ENCODE measurements around the gene TNFRSF13B.
A peak's percentile ranks its signal among the peaks of the same experiment; 100 is the strongest.
"Not testable (repeated sequence)": the region's sequence is repeated elsewhere in the genome, so short reads cannot be mapped to it uniquely, and the experiment has no call there.

The TNFRSF13B gene

DNA sequence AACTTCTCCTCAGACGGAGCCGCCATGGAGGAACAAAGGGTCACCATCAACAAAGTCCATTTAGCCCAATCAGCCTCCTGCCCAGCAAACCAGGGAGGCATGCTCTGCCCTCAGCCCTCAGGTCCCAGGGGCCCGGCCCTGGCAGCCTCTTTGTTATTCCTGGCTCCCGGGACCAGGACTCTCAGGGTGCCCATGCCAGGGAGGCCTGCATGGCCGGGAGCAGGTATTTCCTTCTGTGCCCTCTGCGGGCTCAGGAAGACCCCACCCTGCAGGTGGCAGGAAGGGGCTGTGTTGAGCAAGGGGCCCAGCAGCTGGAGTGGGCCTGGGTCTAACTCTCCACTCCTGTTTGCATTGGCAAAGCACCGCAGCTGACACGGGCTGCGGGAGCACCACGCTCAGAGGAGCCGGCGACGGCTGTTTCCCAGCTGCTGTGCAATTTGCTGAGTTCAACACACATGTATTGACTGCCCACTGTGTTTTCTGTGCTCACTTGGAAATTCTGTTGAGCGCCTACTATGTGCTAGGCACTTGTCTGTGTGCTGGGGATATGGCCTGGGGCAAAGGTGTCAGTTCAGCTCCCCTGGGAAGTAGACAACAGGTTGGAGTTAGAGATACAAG lies 33.2 kb upstream of the TNFRSF13B start:
- not testable (repeated sequence) for DNase-seq

DNA sequence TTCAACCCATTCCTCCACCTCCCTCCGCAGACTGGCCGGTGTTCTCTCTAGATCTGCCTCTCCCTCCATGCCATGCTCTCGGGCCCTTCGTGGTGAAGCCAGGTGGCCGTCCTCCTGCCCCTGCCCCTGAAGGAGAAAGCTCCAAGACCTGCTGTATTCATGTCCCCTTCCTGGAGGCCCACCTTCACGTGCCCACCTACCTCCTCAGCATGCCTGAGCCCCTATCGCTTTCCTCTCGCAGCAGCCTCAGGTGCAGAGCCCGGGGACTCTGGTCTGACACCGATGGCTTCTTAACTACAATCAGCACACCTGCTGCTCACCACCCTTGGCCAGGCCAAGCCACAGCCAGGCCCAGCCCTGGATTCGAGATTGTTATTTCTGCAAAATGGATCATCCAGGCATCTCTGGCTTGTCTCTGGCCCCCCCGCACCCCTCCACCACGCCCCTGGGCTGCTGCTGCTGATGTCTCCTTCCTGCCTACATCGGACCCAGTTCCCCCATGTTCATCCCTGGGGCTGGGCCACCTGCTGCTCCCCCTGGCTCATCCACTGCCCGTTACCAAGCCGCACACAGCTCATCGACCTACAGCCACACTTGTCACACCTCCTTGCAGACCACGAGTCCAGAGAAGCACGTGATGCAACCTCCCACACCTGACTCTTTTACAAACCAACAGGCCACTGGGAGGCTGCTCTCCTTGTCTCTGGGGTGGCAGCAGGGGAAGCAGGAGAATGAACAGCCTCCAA lies 32.5 kb upstream of the TNFRSF13B start:
- DNase-seq = no peak

DNA sequence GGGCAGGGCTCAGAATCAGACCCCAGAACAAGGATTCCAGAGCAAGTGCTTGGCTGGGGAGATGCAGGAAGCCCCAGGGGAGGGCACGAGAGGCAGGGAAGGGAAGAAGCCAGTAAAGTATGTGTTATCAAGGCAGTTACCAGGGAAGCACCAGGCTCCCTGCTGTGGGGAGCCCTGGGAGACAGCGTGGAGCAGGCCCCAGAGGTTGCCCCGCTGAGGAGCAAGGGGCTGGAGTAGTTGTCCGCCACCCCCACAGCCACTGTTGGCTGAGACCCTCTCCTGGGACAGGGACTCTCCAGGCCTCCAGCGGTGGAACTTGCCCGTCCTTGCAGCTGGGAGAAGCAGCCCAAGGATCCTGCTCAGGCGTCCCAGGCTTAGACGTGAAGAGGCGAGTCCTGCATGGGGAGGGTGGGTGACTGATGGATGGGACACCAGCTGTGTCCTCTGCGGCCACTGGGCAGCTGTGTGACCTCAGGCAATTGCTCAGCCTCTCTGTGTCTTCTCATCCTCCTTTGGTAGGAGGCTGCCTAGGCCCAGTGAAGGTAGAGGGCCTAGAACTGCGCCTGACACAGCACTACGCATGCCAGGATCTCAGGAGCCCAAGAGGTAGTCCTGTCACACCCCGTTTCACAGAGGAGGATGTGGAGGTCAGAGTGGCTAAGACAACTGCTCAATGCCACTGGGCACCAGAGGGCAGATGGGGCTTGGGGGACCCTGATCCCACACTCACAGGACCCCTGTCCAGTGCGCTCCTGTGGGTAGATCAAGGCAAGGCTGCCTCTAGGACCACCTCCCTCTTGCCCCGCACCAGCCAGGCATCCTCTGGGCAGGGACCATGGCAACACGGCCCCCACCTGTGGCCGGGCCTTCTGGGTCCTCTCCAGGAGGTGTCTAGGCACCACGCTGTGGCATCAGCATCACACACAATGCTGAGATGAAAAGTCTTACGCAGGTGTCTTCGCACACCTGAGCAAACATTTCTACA lies 31.1 kb upstream of the TNFRSF13B start:
- DNase-seq = not testable (repeated sequence)

DNA sequence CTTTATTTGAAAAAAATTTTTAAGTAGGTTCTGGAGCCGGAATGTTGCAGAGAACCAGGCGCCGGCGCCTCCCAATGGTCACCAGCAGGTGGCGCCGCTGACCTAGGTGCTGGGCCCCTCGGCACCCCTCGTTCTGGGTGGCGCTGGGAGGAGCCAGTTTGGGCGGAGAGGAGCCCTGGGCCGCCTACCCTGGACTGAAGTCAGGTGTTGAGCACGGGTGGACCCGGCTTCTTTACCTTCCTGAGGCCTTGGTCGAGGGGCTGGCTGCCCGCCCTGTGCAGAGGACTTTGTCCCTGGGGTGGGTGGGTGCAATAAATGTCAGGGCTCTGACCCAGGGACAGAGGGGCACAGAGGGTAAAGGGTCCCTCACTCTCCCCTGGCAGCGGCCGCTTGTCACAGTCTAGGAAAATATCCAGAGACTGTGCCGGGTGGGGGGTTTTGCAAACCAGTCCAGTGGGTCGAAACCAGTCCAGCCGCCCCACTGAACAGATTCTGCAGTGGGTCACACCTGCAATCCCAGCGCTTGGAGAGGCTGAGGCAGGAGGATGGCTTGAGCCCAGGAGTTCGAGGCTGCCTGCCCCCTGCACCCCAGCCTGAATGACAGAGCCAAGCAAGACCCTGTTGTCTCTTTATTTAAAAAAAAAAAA lies 30.1 kb upstream of the TNFRSF13B start:
- DNase-seq = peak; percentile 68

DNA sequence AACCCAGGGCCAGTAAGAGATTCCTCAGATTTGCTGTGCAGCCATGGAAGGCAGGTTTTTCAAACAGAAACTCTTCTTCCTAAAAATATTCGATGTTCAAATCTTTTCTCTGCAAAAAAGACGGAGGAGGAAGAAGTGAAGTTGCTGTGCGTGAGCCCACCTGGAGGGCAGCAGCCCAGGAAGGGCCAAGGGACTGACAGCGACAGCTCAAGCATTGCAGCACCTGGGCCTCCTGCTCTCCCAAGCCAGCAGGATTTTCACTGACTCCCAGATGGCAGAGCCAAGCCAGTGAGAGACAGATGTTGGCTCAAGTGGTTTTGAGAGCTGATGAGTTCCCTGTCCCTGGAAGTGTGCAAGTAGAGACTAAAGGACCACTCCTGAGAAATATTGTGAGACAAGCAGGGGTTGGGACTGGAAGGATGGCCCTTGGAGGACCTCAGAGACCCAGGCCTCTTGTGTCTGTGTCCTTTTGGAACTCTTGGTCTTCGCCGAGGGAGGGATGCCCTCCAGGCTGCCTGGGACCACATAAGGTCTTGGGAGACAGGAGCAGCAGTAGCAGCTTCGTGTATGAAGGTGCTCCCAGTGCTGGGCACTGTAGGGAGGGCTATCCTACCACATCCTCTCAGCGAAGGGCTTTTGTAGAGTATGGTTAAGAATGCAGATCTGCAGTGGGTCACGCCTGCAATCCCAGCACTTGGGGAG lies 29.3 kb upstream of the TNFRSF13B start:
- DNase-seq = peak; percentile 16

DNA sequence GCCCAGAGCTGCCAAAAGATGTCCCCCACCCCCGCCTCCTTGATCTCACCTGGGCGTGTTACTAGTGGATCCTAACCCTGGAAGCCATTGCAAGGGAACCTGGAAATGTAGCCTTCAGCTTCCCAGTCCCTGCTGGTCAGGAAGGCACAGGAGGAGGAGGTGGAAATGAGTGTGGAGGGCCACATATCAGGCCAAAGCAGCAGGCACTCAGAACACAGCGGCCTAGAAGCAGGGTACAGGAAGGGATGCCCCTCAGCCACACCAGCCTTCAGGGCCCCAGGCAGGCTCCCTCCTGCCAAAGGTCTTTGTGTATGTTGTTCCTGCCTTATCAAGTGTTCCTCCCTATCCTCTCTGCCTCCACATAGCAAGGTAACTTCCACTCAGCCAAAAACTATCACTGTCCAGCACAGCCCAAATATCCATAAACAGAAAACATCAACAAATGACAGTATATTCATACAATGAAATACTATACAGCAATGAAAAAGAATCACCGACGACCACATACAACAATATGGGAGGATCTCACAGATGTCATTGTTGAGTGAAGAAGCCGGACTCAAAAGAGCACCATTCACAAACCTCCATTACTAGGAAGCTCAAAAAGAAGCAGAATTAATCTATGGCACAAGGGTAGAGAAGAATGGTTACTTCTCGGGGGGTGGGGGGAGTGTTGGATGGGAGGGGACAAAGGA lies 28.2 kb upstream of the TNFRSF13B start:
- no peak for DNase-seq

DNA sequence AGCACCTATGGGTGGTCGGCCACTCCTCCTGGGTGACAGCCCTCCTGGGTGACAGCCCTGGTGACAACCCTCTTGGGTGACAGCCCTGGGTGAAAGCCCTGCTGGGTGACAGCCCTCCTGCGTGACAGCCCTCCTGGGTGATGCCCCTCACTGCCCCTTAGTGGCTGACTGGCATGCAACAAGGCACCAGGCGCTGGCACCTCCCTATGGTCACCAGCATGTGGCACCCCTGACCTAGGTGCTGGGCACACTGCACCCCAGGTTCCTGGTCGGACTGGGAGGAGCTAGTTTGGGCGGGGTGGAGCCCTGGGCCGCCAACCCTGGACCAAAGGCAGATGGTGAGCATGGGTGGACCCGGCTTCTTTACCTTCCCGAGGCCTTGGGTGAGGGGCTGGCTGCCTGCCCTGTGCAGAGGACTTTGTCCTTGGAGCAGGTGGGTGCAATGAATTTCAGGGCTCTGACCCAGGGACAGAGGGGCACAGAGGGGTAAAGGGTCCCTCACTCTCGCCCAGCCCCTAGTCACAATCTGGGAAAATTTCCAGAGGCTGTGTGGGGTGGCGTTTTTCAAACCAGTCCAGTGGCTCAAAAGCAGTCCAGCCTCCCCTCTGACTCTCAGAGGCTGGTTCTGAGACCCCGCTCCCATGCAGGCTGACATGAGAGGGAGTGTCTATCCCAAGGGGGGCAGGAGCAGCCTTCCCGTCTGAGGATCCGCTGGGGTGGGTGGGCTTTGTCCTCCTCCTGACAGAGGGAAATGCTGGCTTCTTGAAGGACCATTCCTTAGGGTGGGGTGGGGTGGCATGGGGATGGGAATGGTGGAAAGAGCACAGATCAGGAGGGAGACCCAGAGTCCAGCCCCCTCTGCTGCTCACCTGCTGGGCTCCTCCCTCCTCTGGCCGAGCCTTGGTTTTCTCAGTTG lies 25.9 kb upstream of the TNFRSF13B start:
- DNase-seq = no peak

DNA sequence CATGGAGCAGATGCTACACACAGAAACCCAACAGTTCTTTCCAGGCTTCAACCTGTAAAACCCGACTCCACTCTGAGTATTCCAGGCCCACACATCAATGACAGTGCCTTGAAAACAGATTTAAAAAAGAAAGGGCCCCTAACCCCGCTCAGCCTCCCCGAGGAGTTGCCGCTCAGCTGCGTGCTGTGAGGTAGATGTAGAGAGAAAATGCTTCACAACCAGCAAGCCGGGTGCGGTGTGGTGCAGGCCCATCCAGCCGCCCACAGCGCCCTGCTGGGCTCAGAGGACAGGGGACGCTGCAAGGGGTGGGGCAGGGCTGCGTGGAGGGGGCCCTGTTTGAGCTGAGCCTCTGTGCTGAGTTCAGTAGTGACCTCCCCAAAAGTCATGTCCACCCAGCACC lies 24.8 kb upstream of the TNFRSF13B start:
- DNase-seq = not testable (repeated sequence)

DNA sequence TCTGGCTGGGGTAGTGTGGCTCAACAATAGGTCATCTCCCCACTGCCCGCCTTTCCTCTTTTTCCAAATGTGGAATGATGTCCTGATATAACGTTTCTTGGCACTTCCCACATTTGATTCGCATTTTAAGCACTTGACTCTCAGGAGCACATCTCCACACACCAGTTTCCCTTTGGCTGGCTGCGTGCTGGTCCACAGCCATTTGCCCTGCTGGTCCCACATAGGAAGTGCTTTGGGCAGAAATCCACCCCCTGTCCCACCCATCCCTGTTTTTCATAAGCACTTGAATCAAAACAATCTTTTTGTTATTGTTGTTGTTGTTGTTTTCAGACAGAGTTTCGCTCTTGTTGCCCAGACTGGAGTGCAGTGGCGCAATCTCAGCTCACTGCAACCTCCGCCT lies 24.0 kb upstream of the TNFRSF13B start:
- no peak for DNase-seq

DNA sequence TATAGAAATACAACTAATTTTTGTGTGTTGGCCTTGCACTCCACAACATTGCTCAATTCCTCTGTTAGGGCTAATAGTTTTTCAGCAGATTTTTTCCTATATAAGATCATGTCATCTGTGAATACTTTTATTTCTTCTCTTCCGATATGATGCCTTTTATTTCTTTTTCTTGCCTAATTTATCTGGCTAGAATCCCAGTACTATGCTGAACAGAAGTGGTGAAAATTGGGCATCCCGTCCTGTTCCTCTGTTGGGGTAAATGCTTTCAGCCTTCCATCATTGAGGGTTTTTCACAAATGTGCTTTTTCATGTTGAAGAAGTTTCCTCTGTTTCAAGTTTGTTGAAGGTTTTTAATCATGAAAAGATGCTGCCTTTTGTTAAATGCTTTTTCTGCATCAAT lies 22.7 kb upstream of the TNFRSF13B start:
- DNase-seq = no peak

DNA sequence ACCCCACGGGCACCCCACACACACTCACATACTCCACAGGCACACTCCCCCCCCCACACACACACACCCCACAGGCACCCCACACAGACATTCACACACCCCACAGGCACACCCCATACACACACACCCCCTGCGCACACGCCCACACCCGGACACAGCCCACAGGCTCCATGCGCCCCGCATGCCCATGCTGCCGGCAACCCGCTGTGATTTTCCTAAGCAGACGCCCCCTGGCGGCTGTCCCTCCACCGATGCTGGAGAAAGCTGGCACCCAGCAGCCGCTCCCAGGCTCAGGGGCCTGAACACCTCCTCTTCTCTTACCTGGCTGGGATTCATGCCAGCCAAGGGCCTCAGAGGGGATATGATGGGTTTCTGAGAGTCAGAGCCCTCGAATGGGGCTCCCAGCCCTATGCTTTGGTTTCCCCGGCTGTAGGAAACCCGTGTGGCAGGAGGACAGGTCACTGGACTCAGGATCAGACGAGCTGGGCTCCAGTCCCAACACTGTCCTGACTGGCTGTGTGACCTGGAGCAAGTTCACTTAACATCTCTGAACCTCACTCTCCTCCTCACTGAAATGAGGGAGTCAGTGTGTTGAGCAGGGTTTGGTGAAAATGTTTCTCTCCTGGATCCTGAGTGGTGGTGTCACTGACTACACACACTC lies 19.6 kb upstream of the TNFRSF13B start:
- peak; percentile 64 for DNase-seq

DNA sequence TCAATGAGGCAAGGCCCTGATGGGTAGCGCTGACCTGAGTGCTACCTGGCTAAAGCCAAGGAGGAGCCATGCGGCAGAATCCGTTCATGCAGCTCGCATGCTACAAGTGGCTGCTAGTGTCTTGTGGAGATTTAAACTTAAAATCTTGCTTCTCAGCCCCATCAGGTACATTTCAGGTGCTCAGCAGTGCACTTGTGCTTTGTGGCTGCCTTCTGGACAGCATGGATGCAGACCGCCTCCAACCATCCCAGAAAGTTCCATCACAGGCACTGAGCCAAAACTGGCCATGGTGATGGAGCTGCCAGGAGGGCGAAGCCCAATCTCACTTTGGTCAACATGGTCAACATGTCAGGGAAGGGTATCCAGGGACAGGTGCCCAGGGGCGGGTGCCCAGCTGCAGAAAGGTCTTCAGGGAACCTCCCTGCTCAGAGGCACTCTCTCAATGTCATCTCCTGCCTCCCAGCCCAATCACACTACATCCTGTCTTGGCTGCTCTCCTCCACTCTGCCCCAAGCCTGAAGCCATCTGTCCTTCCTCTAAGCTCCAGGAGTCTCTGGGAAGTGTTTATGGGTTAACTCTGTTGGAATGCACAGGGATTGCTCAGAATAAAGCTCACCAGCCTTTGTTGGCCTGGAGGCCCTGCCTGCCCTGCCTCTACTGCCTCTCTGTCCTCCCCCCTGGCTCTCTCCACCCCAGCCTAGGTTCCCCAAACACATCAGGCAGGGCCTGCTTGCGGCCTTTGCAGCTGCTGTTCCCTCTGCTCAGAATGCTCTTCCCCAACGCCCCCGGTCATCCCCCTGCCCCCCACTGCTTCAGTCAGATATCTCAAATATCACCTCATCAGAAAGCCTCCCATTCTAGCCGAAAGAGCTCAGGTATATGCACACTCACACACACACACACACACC lies 18.3 kb upstream of the TNFRSF13B start:
- peak; percentile 16 for DNase-seq

DNA sequence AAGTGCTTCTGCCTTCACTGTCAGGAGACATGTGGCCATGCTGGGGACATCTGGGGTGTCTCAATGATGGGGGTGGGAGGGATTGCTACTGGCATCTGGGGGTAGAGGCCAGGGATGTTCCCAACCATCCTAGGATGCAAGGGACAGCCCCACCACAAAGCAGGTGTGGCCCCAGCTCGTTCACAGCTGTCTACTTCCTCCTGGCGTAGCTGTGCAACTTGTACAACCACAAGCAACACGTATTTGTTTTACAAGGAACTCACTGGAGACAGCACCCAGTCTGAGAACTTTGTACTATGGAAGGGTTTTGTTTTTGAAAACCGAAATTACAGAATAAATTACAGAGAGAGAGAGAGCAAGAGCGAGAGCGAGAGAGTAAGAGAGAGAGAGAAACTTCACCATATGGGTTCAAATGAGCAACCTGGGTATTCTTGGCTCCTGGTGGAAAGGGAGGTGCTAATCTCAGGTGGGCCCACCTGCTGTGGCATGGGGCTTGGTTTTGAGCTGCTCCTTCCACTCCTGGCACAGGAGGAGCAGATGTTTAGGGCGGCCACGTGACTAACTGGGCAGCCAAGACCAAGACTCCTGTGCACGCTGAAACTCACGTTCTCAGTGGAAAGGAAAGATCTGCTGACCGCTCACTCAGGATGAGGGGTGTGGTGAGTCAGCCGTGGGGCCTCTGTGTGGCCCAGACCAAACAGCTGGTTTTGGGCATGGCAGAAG lies 17.5 kb upstream of the TNFRSF13B start:
- peak; percentile 7 for DNase-seq

DNA sequence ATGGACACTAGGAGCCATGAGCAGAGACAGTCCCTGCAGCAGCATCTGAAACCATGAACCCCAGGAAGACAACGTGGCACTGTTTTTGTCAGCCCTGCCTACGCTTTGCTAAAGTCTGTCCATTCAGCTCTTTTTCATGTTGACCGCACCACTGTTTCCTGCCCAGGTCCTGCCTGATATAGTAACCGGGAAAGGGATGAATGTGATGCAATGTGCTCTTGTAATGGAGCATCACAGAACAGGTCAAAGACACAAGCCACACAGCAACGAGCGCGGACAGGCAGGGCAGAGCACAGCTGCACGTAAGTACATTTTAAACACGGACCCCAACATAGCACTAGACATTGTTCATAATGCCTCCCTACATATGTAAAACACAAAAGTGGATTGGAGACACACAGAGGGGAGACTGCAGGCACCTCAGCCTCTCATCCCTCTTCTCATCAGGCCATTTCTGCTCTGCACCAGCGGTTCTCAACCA lies 16.9 kb upstream of the TNFRSF13B start:
- no peak for DNase-seq

DNA sequence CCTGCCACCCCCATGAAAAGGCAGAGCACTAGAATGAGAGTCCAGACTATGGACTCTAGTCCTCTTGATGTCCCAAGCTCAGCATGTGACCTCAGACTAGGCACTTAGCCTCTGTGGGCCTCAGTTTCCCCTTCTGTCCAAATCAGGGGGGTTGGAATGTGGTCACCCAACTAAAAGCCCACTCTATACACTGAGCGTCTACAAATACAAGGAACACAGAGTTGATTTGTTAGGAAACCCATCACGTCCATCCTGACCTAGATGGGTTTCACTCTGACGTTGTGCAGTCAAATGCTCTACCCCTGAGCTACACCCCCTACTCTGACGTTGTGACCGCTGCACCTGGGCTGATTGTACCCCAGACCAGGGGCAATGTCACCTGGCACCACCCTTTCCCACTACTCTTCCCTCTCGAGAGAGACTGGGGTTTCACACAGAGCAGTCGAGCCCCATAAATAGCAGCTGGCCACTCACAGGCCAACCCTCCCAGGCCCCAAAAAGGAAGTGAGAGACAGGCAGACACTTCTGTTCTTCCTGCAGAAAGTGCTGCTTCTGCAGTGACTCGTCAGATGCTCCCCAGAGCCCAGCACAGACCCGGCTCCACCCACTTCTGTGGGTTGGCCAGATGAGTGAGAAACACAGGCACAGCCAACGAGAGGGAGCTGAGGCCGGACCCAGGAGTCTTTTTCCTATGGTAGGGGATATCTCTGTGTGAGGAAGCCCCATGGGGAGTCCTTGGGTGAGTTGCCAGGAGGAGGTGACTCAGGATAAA lies 16.1 kb upstream of the TNFRSF13B start:
- no peak for DNase-seq

DNA sequence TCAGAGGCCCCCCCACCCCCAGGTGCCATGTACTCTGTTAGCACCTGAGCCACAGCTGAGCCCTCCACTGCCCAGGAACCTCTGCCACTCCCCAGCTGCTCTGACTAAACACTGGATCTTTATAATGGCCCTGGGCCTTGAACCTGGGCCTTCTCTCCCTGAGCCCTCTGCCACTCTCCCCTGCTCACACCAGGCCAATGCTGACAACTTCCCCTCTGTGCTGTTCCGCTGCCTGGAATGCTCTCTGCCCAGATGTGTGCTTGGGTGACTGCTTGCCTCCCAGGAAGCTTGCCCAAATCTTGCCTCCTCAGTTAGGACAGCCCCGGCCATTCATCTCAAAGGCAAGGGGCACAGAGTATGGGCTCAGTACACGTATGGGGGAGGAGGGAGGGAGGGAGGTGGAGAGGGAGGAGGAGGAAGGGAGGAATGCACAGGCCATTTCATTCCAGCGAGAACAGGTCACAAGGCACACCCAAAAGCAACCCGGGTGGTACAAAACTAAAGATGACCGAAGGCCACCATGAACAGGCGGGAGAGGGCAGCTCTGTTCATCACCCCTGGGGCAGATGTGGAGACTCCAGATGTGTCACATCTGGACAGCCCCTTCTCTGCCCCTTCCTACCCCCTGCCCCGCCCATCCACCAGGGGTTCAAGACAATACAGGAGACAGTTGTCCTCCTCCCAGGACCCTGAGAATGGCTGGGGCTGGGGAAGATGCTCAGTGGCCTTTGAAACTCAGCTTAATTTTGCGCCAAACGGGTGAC lies 15.3 kb upstream of the TNFRSF13B start:
- DNase-seq = no peak
